Mammary epithelial cell (primary cell): ENCODE data around the gene ABHD2.

Source experiments
- EZH2 ChIP-seq: IDR thresholded peaks from 2 replicates; pipeline ENCODE4 v1.6.1; 2012; ENCODE audit warnings: low read length, inconsistent platforms, borderline replicate concordance
- TF ChIP-seq, protein P1 (sequence below), 2 donors: IDR thresholded peaks in 1 of 2; conservative IDR thresholded peaks in 1 of 2; 2 replicates each; pipeline ENCODE4 v1.5.1; 2011 to 2012; ENCODE audit warnings: inconsistent platforms in 2 of 2, low read length in 2 of 2, mild to moderate bottlenecking in 2 of 2, control low read depth in 1 of 2, low read depth in 1 of 2; ENCODE audit not compliant: insufficient read depth in 1 of 2; ENCODE audit errors: extremely low read depth in 1 of 2

DNA sequence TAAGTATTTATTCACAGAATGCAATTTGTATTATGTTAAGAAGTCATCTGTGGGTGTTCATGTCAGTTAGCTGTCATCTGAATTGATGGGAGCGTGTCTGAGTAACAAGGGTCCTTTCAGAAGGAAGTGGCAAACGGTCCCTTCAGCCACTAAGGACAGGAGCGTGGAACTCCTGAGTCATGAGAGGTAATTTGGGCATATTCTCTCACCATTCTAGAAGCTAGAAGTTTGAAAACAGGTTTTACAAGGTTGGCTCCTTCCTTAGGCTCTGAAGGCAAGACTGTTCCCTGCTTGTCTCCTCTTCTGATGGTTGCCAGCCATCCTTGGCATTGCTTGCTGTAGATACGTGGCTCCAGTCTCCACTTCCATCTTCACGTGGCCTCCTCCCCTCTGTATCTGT is 19.7 kb downstream of the ABHD2 start:
- no peak for TF ChIP-seq EZH2
- TF ChIP-seq, protein P1, sequence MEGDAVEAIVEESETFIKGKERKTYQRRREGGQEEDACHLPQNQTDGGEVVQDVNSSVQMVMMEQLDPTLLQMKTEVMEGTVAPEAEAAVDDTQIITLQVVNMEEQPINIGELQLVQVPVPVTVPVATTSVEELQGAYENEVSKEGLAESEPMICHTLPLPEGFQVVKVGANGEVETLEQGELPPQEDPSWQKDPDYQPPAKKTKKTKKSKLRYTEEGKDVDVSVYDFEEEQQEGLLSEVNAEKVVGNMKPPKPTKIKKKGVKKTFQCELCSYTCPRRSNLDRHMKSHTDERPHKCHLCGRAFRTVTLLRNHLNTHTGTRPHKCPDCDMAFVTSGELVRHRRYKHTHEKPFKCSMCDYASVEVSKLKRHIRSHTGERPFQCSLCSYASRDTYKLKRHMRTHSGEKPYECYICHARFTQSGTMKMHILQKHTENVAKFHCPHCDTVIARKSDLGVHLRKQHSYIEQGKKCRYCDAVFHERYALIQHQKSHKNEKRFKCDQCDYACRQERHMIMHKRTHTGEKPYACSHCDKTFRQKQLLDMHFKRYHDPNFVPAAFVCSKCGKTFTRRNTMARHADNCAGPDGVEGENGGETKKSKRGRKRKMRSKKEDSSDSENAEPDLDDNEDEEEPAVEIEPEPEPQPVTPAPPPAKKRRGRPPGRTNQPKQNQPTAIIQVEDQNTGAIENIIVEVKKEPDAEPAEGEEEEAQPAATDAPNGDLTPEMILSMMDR (conservative IDR thresholded peaks at IDR 0.05 in 1 of 2, IDR thresholded peaks at IDR 0.05 in 1 of 2; ENCODE audit: extremely low read depth in 1 of 2, insufficient read depth in 1 of 2, low read depth in 1 of 2, low read length in 2 of 2): no peak
